ENCODE results near the gene PRKCE. TPM values are rescaled to one million over a fixed set of nuclear protein-coding genes. Genes with fewer than 3 reads are reported as not detected.

PRKCE gene
- total RNA-seq, 1 experiment from 2014 or later: 1.3 TPM

GRCh38 chr2:46091961-46092667 is 440.6 kb downstream of the PRKCE start:
- Mint-ChIP-seq H3K27ac (no peak overlapping the region), H3K36me3 (ENCODE audit: insufficient read depth in 1 of 3, low read depth in 3 of 3) (peaks cover 1 to 5% (median 3%) of the 10 kb centered on the region in 3 experiments; a peak in 3 of 7 replicates), H3K4me3 (no peak overlapping the region), H3K27me3 (ENCODE audit: low read depth) (no peaks in the 10 kb centered on the region; the same call in 1 of the 2 replicates), H3K9me3 (peaks cover 5 to 16% of the 10 kb centered on the region in 2 experiments; a peak in 3 of 5 replicates), H3K4me1 (peaks cover 8 to 10% of the 10 kb centered on the region in 2 experiments)
- H3T11ph ChIP-seq (ENCODE audit: low read length): no peak overlapping the region
- no CpG with 5 or more reads among the region's 6 CpGs for WGBS (ENCODE audit: extremely low coverage, insufficient read length, low lambda C conversion rate)
- no peak overlapping the region for H2BK12ac ChIP-seq (ENCODE audit: insufficient read length, low read depth, low read length)
- no peak overlapping the region for H2BK20ac ChIP-seq (ENCODE audit: low read depth, low read length, poor library complexity, severe bottlenecking)
- H2BK15ac ChIP-seq (ENCODE audit: low read depth, low read length): no peak overlapping the region
- H3K4me2 ChIP-seq (ENCODE audit: insufficient read depth, insufficient read length, low read length): no peak overlapping the region
- H2BK120ac ChIP-seq (ENCODE audit: low read depth, low read length, poor library complexity, severe bottlenecking): no peak overlapping the region
- H2AFZ ChIP-seq (ENCODE audit: low read length): no peak overlapping the region
- DNase-seq: no peak
- no peaks in the 10 kb centered on the region for H3K79me1 ChIP-seq (ENCODE audit: insufficient read depth, low read depth, low read length, poor library complexity, severe bottlenecking)
- no peaks in the 10 kb centered on the region for H3K79me2 ChIP-seq (ENCODE audit: insufficient read depth, low read length)
- H3K23me2 ChIP-seq (ENCODE audit: insufficient read length, low read depth, low read length, poor library complexity, severe bottlenecking): no peaks in the 10 kb centered on the region
- H3K4me1 ChIP-seq (ENCODE audit: insufficient read depth, low read length): peaks cover 2% of the 10 kb centered on the region; the same call in 1 of the 2 replicates
- TF ChIP-seq, protein P1, sequence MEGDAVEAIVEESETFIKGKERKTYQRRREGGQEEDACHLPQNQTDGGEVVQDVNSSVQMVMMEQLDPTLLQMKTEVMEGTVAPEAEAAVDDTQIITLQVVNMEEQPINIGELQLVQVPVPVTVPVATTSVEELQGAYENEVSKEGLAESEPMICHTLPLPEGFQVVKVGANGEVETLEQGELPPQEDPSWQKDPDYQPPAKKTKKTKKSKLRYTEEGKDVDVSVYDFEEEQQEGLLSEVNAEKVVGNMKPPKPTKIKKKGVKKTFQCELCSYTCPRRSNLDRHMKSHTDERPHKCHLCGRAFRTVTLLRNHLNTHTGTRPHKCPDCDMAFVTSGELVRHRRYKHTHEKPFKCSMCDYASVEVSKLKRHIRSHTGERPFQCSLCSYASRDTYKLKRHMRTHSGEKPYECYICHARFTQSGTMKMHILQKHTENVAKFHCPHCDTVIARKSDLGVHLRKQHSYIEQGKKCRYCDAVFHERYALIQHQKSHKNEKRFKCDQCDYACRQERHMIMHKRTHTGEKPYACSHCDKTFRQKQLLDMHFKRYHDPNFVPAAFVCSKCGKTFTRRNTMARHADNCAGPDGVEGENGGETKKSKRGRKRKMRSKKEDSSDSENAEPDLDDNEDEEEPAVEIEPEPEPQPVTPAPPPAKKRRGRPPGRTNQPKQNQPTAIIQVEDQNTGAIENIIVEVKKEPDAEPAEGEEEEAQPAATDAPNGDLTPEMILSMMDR (conservative IDR thresholded peaks at IDR 0.05): no peak
- no peak overlapping the region for H3K4ac ChIP-seq (ENCODE audit: low read depth, low read length)
- H3K14ac ChIP-seq (ENCODE audit: insufficient read depth, low read length): no peak overlapping the region
- H3K56ac ChIP-seq (ENCODE audit: insufficient read length, low read depth, low read length): no peak overlapping the region
- no peak overlapping the region for H4K5ac ChIP-seq (ENCODE audit: insufficient read length, low read depth, low read length)
- no peak overlapping the region for H2AK5ac ChIP-seq (ENCODE audit: insufficient read length, low read length)
- H3K27ac ChIP-seq (ENCODE audit: insufficient read length, low read depth, low read length): no peak overlapping the region
- no peak overlapping the region for H2BK5ac ChIP-seq (ENCODE audit: insufficient read length, low read length)
- H3K23ac ChIP-seq (ENCODE audit: insufficient read length, low read depth, low read length): no peak overlapping the region
- no peaks in the 10 kb centered on the region for H4K20me1 ChIP-seq (ENCODE audit: control insufficient read depth, insufficient read depth, insufficient read length)
- H3K27me3 ChIP-seq (ENCODE audit: insufficient read depth, low read length): no peaks in the 10 kb centered on the region
- H4K91ac ChIP-seq (ENCODE audit: insufficient read length, low read depth, low read length): no peak overlapping the region
- no peak overlapping the region for H3K9ac ChIP-seq (ENCODE audit: extremely low read depth, insufficient read length, low read length)
- no peak overlapping the region for H3K18ac ChIP-seq (ENCODE audit: insufficient read length, low read depth, low read length)
- H4K8ac ChIP-seq (replicated peaks; ENCODE audit: insufficient read length, low read depth, low read length): no peak overlapping the region
- H3K9me3 ChIP-seq (ENCODE audit: control insufficient read depth, low read depth, low read length): no peaks in the 10 kb centered on the region
